Esophagus muscularis mucosa (tissue), 3 donors: ENCODE results near the gene DYNC2LI1.

Experiments
- CTCF ChIP-seq, 3 experiments: fragments of 200-600 bp in 2 of 3; fragments of 450-650 bp in 1 of 3; sonication (generic) in 2 of 3; IDR thresholded peaks; one replicate each; pipeline ENCODE4 v1.5.1; 2017 to 2019; ENCODE audit warnings: antibody characterized with exemption in 3 of 3, mild to moderate bottlenecking in 2 of 3, moderate library complexity in 1 of 3
- POLR2A ChIP-seq: fragments of 450-650 bp; IDR thresholded peaks from one replicate; pipeline ENCODE4 v1.6.1; 2017; ENCODE audit warnings: antibody characterized with exemption, moderate library complexity, mild to moderate bottlenecking, low read depth
- POLR2AphosphoS5 ChIP-seq, 2 donors: sonication (generic); formaldehyde crosslinking; IDR thresholded peaks; one replicate each; pipeline ENCODE4 v1.6.1; 2017; ENCODE audit warnings: antibody characterized with exemption in 2 of 2

GRCh38 chr2:43837033-43837432 is 63.2 kb downstream of the DYNC2LI1 start:
- no peak for TF ChIP-seq POLR2A
- TF ChIP-seq CTCF (IDR thresholded peaks at IDR 0.05), result no peak
- TF ChIP-seq POLR2AphosphoS5 (IDR thresholded peaks at IDR 0.05), result no peak
